ENCODE measurements around the gene PLIN5. TPM values are rescaled to one million over a fixed set of nuclear protein-coding genes. Genes with fewer than 3 reads are reported as not detected.

The PLIN5 gene
- total RNA-seq, 1 donor from 2014 or later: 73.5 TPM

GRCh38 chr19:4539169-4539692 is 4.2 kb upstream of the PLIN5 start:
- Histone ChIP-seq H3K27me3 (ENCODE audit: low read depth) (peaks cover 42% of the 10 kb centered on the region), H3K36me3 (no peaks in the 10 kb centered on the region), H3K27ac (replicated peaks) (no peak overlapping the region), H3K4me3 (no peak overlapping the region), H3K9me3 (replicated peaks) (peaks cover 16% of the 10 kb centered on the region), H3K4me1 (peaks cover 32% of the 10 kb centered on the region)
- DNase-seq: no peak
- no peak for TF ChIP-seq CTCF (IDR thresholded peaks at IDR 0.05; ENCODE audit: borderline replicate concordance)
- intact Hi-C loops (cut with micrococcal nuclease): no loop called here

- no peaks in the 10 kb centered on the region for H3K36me3 ChIP-seq
- peaks cover 42% of the 10 kb centered on the region for H3K27me3 ChIP-seq (ENCODE audit: low read depth)
- no peak for TF ChIP-seq CTCF (IDR thresholded peaks at IDR 0.05; ENCODE audit: borderline replicate concordance)
- H3K9me3 ChIP-seq (replicated peaks): peaks cover 16% of the 10 kb centered on the region
- H3K4me3 ChIP-seq: no peak overlapping the region
- no peak for DNase-seq
- H3K27ac ChIP-seq (replicated peaks): no peak overlapping the region
- peaks cover 32% of the 10 kb centered on the region for H3K4me1 ChIP-seq
- intact Hi-C loops (cut with micrococcal nuclease): no loop called here
Measured at GRCh38 chr19:4538601-4538954, 3.6 kb upstream of the PLIN5 start.

GRCh38 chr19:4537953-4538600 is 3.1 kb upstream of the PLIN5 start:
- Histone ChIP-seq H3K4me3 (no peak overlapping the region), H3K27ac (replicated peaks) (no peak overlapping the region), H3K4me1 (peaks cover 32% of the 10 kb centered on the region), H3K27me3 (ENCODE audit: low read depth) (peaks cover 42% of the 10 kb centered on the region), H3K36me3 (no peaks in the 10 kb centered on the region), H3K9me3 (replicated peaks) (peaks cover 16% of the 10 kb centered on the region)
- no peak for DNase-seq
- intact Hi-C loops (cut with micrococcal nuclease): no loop called here
- TF ChIP-seq CTCF (IDR thresholded peaks at IDR 0.05; ENCODE audit: borderline replicate concordance): no peak

- Histone ChIP-seq H3K36me3 (no peaks in the 10 kb centered on the region), H3K4me1 (peaks cover 32% of the 10 kb centered on the region), H3K27me3 (ENCODE audit: low read depth) (peaks cover 42% of the 10 kb centered on the region), H3K9me3 (replicated peaks) (peaks cover 16% of the 10 kb centered on the region), H3K27ac (replicated peaks) (peak overlapping the region; percentile 53), H3K4me3 (no peak overlapping the region)
- intact Hi-C loops (cut with micrococcal nuclease): no loop called here
- TF ChIP-seq CTCF (IDR thresholded peaks at IDR 0.05; ENCODE audit: borderline replicate concordance): no peak
- no peak for DNase-seq
Measured at GRCh38 chr19:4536798-4537197, 1.8 kb upstream of the PLIN5 start.

- Histone ChIP-seq H3K27me3 (ENCODE audit: low read depth) (peaks cover 36% of the 10 kb centered on the region), H3K4me3 (peak overlapping the region; percentile 68), H3K27ac (replicated peaks) (peak overlapping the region; percentile 85), H3K36me3 (no peaks in the 10 kb centered on the region), H3K4me1 (peaks cover 32% of the 10 kb centered on the region), H3K9me3 (replicated peaks) (no peaks in the 10 kb centered on the region)
- no peak for TF ChIP-seq CTCF (IDR thresholded peaks at IDR 0.05; ENCODE audit: borderline replicate concordance)
- intact Hi-C loops (cut with micrococcal nuclease): no loop called here
- DNase-seq: no peak
Measured at GRCh38 chr19:4533835-4534424, 1.1 kb downstream of the PLIN5 start.
